NK-92 treated with Interleukin-12 subunit alpha and Interleukin-12 subunit beta, amount 100 ng/mL, for 24 hours (cell line): ENCODE data around the gene AXIN2.

Experiments used
- DNase-seq: peaks from one replicate; lab custom pipeline; 2025; lab: John Stamatoyannopoulos, UW

The AXIN2 gene

GRCh38 chr17:65561452-65562205, at the start of gene AXIN2:
TSS of gene AXIN2 (minus strand) at chr17:65561648. CDS start at chr17:65558620, 3,028 bp downstream.
- no peak for DNase-seq

- no peak for DNase-seq
Observed at GRCh38 chr17:65609749-65610148, 48.3 kb upstream of the AXIN2 start.

- no peak for DNase-seq
Observed at GRCh38 chr17:65609286-65609685, 47.8 kb upstream of the AXIN2 start.

GRCh38 chr17:65604070-65604469, 42.6 kb upstream of the AXIN2 start:
- DNase-seq, result peak; percentile 49

- DNase-seq, result peak; percentile 26
Observed at GRCh38 chr17:65601881-65602280, 40.4 kb upstream of the AXIN2 start.

GRCh38 chr17:65601145-65601544, 39.7 kb upstream of the AXIN2 start:
- DNase-seq, result no peak

GRCh38 chr17:65600518-65600917, 39.1 kb upstream of the AXIN2 start:
- DNase-seq, result no peak

- DNase-seq, result no peak
Observed at GRCh38 chr17:65599650-65600049, 38.2 kb upstream of the AXIN2 start.

GRCh38 chr17:65598746-65599145, 37.3 kb upstream of the AXIN2 start:
- DNase-seq, result no peak

- DNase-seq, result no peak
Observed at GRCh38 chr17:65595071-65595656, 33.7 kb upstream of the AXIN2 start.

- no peak for DNase-seq
Observed at GRCh38 chr17:65593855-65594845, 32.7 kb upstream of the AXIN2 start.

- DNase-seq, result no peak
Observed at GRCh38 chr17:65593092-65593854, 31.8 kb upstream of the AXIN2 start.

- no peak for DNase-seq
Observed at GRCh38 chr17:65592125-65592965, 30.9 kb upstream of the AXIN2 start.

GRCh38 chr17:65589321-65589720, 27.9 kb upstream of the AXIN2 start:
- no peak for DNase-seq

GRCh38 chr17:65588181-65588808, 26.8 kb upstream of the AXIN2 start:
- no peak for DNase-seq

GRCh38 chr17:65587534-65588180, 26.2 kb upstream of the AXIN2 start:
- no peak for DNase-seq

GRCh38 chr17:65586899-65587298, 25.5 kb upstream of the AXIN2 start:
- DNase-seq, result no peak

- DNase-seq, result no peak
Observed at GRCh38 chr17:65584604-65585521, 23.4 kb upstream of the AXIN2 start.
